ENCODE results near the gene HS1BP3.

HS1BP3 gene

GRCh38 chr2:20579866-20580265, 71.0 kb downstream of the HS1BP3 start:
- Histone ChIP-seq H3K4me3 (ENCODE audit: insufficient read depth, low read length, poor library complexity, severe bottlenecking) (no peak overlapping the region), H3K9me2 (replicated peaks; ENCODE audit: insufficient read depth, low read length) (no peaks in the 10 kb centered on the region), H3F3A (ENCODE audit: insufficient read depth) (no peaks in the 10 kb centered on the region), H3K9ac (ENCODE audit: low read length) (no peak overlapping the region), H3K27ac (ENCODE audit: low read depth, low read length) (no peak overlapping the region), H3K79me2 (ENCODE audit: insufficient read depth, low read length) (no peaks in the 10 kb centered on the region), H4K20me1 (ENCODE audit: low read depth, low read length) (no peaks in the 10 kb centered on the region), H2AFZ (ENCODE audit: low read depth, low read length, severe bottlenecking) (no peak overlapping the region), H3K27me3 (ENCODE audit: low read length) (no peaks in the 10 kb centered on the region), H3K4me2 (ENCODE audit: low read depth, low read length, poor library complexity, severe bottlenecking) (no peak overlapping the region), H3K36me3 (ENCODE audit: low read length) (no peaks in the 10 kb centered on the region), H3K9me3 (ENCODE audit: insufficient read depth, low read length) (no peaks in the 10 kb centered on the region)
- TF ChIP-seq EZH2phosphoT487 (conservative IDR thresholded peaks at IDR 0.05; ENCODE audit: low read length) = no peak
- no peak for TF ChIP-seq CTCF (IDR thresholded peaks at IDR 0.05; ENCODE audit: insufficient read depth, low read length, poor library complexity, severe bottlenecking)

GRCh38 chr2:20578895-20579825, 71.7 kb downstream of the HS1BP3 start:
- Histone ChIP-seq H3K27me3 (ENCODE audit: low read length) (no peaks in the 10 kb centered on the region), H3K4me2 (ENCODE audit: low read depth, low read length, poor library complexity, severe bottlenecking) (no peak overlapping the region), H3K9me3 (ENCODE audit: insufficient read depth, low read length) (no peaks in the 10 kb centered on the region), H3K9me2 (replicated peaks; ENCODE audit: insufficient read depth, low read length) (no peaks in the 10 kb centered on the region), H3F3A (ENCODE audit: insufficient read depth) (no peaks in the 10 kb centered on the region), H3K4me3 (ENCODE audit: insufficient read depth, low read length, poor library complexity, severe bottlenecking) (no peak overlapping the region), H3K9ac (ENCODE audit: low read length) (no peak overlapping the region), H3K27ac (ENCODE audit: low read depth, low read length) (no peak overlapping the region), H3K36me3 (ENCODE audit: low read length) (no peaks in the 10 kb centered on the region), H2AFZ (ENCODE audit: low read depth, low read length, severe bottlenecking) (no peak overlapping the region), H3K79me2 (ENCODE audit: insufficient read depth, low read length) (no peaks in the 10 kb centered on the region), H4K20me1 (ENCODE audit: low read depth, low read length) (no peaks in the 10 kb centered on the region)
- TF ChIP-seq CTCF (IDR thresholded peaks at IDR 0.05; ENCODE audit: insufficient read depth, low read length, poor library complexity, severe bottlenecking) = no peak
- TF ChIP-seq EZH2phosphoT487 (conservative IDR thresholded peaks at IDR 0.05; ENCODE audit: low read length) = no peak

- no peak overlapping the region for H3K9ac ChIP-seq (ENCODE audit: low read length)
- no peaks in the 10 kb centered on the region for H4K20me1 ChIP-seq (ENCODE audit: low read depth, low read length)
- no peak overlapping the region for H2AFZ ChIP-seq (ENCODE audit: low read depth, low read length, severe bottlenecking)
- H3K79me2 ChIP-seq (ENCODE audit: insufficient read depth, low read length) = no peaks in the 10 kb centered on the region
- no peaks in the 10 kb centered on the region for H3K36me3 ChIP-seq (ENCODE audit: low read length)
- no peak overlapping the region for H3K27ac ChIP-seq (ENCODE audit: low read depth, low read length)
- H3K27me3 ChIP-seq (ENCODE audit: low read length) = no peaks in the 10 kb centered on the region
- no peaks in the 10 kb centered on the region for H3K9me2 ChIP-seq (replicated peaks; ENCODE audit: insufficient read depth, low read length)
- H3K9me3 ChIP-seq (ENCODE audit: insufficient read depth, low read length) = no peaks in the 10 kb centered on the region
- H3F3A ChIP-seq (ENCODE audit: insufficient read depth) = no peaks in the 10 kb centered on the region
- no peak overlapping the region for H3K4me3 ChIP-seq (ENCODE audit: insufficient read depth, low read length, poor library complexity, severe bottlenecking)
- H3K4me2 ChIP-seq (ENCODE audit: low read depth, low read length, poor library complexity, severe bottlenecking) = no peak overlapping the region
- TF ChIP-seq CTCF (IDR thresholded peaks at IDR 0.05; ENCODE audit: insufficient read depth, low read length, poor library complexity, severe bottlenecking) = no peak
- TF ChIP-seq EZH2phosphoT487 (conservative IDR thresholded peaks at IDR 0.05; ENCODE audit: low read length) = no peak
Measured at GRCh38 chr2:20578266-20578894, 72.5 kb downstream of the HS1BP3 start.
